SU-DHL-6 (cell line): ENCODE data around the gene BEAN1.

Experiments used
- EZH2phosphoT487 ChIP-seq: fragments of 200-600 bp; sonication (generic), shearing (Covaris generic); conservative IDR thresholded peaks from 2 replicates; pipeline ENCODE4 v1.6.1; 2018; ENCODE audit warnings: mild to moderate bottlenecking, antibody characterized with exemption, low read length, moderate library complexity, mixed read lengths
- TF ChIP-seq, protein P1 (sequence below): fragments of 200-600 bp; sonication (generic); IDR thresholded peaks from one replicate; pipeline ENCODE4 v1.5.1; 2017; ENCODE audit warnings: antibody characterized with exemption, mild to moderate bottlenecking, low read length, moderate library complexity; ENCODE audit not compliant: insufficient read depth, poor library complexity, severe bottlenecking

DNA sequence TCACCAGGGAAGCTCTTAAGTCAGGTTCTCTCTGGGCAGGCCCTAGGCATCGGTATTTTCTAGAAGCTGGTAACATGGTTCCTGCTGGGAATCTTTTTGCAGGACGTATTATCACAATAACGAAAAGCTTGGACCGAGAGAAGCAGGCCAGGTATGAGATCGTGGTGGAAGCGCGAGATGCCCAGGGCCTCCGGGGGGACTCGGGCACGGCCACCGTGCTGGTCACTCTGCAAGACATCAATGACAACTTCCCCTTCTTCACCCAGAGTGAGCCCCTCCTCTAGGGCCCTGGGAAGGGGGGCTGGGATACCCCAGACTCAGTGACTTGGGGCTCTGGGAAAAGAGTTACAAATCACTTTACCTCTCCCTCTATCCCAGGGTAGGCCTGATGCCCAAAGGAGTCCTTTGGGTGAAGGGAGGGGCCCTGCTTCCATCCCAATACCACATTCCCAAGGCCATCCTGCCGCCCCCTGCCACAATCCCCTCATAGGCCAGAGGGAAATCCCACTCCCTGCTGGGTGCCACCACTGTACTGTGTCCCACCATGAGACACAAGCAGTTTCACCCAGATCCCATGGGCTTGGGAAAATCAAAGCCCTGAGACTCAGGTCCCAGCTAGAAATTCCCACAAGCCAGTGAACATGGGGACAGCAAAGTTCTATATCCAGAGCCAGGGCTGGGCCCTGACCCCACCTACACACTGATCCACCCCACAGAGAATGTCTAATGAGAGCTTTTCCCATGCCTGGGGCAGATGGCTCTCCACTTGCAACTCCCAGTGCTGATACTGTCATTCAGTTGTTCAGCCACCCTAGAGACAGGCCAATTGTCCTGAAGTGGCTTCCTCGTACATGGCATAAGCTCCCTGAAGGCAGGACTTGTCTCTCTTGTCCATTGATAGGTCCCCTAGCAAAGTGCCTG, 37.6 kb upstream of the BEAN1 start:
- TF ChIP-seq, protein P1, sequence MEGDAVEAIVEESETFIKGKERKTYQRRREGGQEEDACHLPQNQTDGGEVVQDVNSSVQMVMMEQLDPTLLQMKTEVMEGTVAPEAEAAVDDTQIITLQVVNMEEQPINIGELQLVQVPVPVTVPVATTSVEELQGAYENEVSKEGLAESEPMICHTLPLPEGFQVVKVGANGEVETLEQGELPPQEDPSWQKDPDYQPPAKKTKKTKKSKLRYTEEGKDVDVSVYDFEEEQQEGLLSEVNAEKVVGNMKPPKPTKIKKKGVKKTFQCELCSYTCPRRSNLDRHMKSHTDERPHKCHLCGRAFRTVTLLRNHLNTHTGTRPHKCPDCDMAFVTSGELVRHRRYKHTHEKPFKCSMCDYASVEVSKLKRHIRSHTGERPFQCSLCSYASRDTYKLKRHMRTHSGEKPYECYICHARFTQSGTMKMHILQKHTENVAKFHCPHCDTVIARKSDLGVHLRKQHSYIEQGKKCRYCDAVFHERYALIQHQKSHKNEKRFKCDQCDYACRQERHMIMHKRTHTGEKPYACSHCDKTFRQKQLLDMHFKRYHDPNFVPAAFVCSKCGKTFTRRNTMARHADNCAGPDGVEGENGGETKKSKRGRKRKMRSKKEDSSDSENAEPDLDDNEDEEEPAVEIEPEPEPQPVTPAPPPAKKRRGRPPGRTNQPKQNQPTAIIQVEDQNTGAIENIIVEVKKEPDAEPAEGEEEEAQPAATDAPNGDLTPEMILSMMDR, result no peak
- no peak for TF ChIP-seq EZH2phosphoT487
